ENCODE results near the gene ANO2.

Gene ANO2

GRCh38 chr12:5916785-5917290 is 28.2 kb downstream of the ANO2 start:
- TF ChIP-seq POLR2A (IDR thresholded peaks at IDR 0.05; ENCODE audit: low read depth, low read length) = no peak
- no peak for DNase-seq (ENCODE audit: insufficient read length, low spot score)
- FAIRE-seq = no peak

DNA sequence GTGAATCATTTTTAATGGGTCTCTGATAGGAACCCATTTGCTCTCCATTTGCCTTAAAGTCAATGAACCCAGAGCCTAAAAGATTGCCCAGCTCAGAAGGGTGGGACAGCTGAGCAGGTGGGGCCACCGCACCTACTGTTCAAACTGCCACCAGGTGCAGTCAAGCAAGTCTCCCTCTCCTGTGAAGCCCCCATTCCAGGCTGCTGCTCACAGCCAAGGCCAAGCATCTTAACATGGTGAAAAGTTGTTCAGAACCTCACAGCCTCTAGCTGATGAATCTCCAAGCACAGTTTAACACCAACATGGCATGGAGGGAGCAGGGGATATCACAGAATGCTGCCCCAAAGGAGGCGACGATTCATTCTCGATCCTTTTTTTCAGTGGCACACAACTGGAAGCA is 29.5 kb downstream of the ANO2 start:
- no peak for TF ChIP-seq POLR2A (IDR thresholded peaks at IDR 0.05; ENCODE audit: low read depth, low read length)
- no peak for DNase-seq (ENCODE audit: insufficient read length, low spot score)
- no peak for FAIRE-seq

DNA sequence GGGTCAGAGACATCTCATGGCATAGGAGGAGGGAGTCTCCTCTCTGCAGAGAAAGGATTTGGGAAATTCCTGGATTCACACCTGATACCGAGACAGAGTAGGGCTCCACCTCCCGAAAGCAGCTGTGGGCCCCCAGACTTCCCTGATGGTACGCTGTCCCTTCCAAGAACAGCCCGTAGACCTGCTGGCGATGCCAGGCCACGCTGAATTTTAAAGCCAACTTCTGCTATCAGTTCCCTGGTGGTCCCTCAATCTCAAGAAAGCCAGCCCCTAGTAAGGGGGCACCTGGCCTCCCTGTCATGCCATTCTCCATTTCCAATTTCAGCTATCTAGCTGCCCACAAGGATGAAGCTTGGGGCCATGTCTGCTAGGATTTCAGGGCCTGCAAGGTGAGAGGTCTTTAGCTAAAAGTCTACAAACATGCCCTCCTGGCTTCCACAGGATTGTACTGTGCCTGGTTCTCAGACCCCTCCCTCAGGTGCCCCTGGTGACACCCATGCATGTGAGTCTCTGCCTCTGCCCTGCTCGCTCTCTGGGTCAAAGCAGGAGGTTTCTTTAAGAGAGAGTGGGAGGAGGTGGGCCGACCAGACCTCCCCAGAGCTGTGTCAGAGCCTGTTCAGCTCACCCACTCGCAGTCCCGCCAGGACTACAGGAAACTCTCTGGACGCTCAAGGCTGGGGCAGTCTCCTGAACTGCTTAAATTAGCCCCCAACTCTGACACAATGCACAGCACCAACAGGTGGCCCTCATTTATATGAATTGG is 30.5 kb downstream of the ANO2 start:
- FAIRE-seq (no peak), DNase-seq (ENCODE audit: insufficient read length, low spot score) (no peak)
- TF ChIP-seq POLR2A (IDR thresholded peaks at IDR 0.05; ENCODE audit: low read depth, low read length) = no peak

GRCh38 chr12:5913387-5913786 is 31.7 kb downstream of the ANO2 start:
- no peak for FAIRE-seq
- DNase-seq (ENCODE audit: insufficient read length, low spot score) = no peak
- TF ChIP-seq POLR2A (IDR thresholded peaks at IDR 0.05; ENCODE audit: low read depth, low read length) = no peak

- TF ChIP-seq POLR2A (IDR thresholded peaks at IDR 0.05; ENCODE audit: low read depth, low read length) = no peak
- no peak for FAIRE-seq
- peak; percentile 42 for DNase-seq (ENCODE audit: insufficient read length, low spot score)
Measured at GRCh38 chr12:5912437-5913334, 32.4 kb downstream of the ANO2 start.

DNA sequence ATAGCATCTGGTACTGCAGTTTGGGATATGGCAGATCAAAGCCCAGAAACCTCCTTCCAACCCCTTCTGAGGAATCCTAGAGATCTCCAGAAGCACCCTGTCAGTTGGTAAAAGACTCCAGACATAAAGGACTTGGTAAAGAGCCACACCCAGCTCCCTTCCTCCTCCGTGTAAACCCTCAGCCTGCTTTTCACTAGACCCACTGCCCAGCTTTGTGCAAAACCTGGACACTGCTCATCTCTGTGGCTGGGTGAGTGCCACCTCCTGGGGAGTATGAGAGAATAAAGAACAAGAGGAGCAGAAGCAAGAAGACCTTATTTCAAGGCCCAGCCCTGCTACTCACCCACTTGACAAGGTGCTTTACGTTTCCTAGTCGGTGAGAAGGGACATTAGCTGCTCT is 33.0 kb downstream of the ANO2 start:
- DNase-seq (ENCODE audit: insufficient read length, low spot score) (no peak), FAIRE-seq (no peak)

DNA sequence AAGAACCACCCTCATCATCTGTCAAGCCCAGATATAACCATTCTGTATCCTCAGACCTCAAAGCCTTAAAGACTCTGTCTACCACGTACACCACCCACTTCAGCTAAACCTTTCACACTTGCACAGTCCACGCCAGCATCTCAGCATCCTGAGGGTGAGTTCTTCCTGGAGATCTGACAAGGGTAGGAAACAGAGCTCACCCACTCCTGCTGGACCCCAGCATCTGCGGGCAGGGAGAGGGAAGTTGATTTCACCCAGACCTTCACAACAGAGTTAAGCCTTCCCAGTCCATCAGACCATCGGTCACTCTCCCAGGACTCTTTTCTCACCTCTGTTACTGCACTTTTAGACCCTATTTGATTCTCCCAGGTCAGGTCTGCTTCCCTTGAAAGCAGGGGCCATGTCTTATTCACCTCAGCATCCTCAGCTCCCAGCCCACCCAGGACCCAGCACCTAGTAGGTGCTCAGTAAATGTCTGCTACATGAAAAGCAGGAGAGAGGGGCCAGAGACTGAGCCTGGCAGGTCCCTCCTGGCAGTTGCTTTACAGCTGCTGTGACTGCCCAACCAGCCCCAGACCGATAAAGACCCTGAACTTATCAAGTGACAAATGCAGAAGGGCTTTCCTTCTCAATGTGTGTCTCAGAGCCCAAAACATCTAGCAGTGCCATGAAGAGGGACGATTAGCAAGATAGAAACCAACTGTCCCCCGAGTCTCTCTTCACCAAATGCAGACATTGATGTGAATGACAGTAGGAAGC is 34.1 kb downstream of the ANO2 start:
- FAIRE-seq = no peak
- TF ChIP-seq POLR2A (IDR thresholded peaks at IDR 0.05; ENCODE audit: low read depth, low read length) = no peak
- DNase-seq (ENCODE audit: insufficient read length, low spot score) = no peak

More for the DNA sequence above, 33.0 kb downstream of the ANO2 start:
- no peak for TF ChIP-seq POLR2A (IDR thresholded peaks at IDR 0.05; ENCODE audit: low read depth, low read length)

GRCh38 chr12:5909560-5909959 is 35.5 kb downstream of the ANO2 start:
- FAIRE-seq (no peak), DNase-seq (ENCODE audit: insufficient read length, low spot score) (no peak)

GRCh38 chr12:5908251-5908650 is 36.8 kb downstream of the ANO2 start:
- no peak for DNase-seq (ENCODE audit: insufficient read length, low spot score)
- TF ChIP-seq POLR2A (IDR thresholded peaks at IDR 0.05; ENCODE audit: low read depth, low read length) = no peak
- FAIRE-seq = no peak

More at GRCh38 chr12:5909560-5909959, 35.5 kb downstream of the ANO2 start:
- TF ChIP-seq POLR2A (IDR thresholded peaks at IDR 0.05; ENCODE audit: low read depth, low read length) = no peak

- FAIRE-seq (no peak), DNase-seq (ENCODE audit: insufficient read length, low spot score) (no peak)
- TF ChIP-seq POLR2A (IDR thresholded peaks at IDR 0.05; ENCODE audit: low read depth, low read length) = no peak
Measured at GRCh38 chr12:5907807-5908206, 37.3 kb downstream of the ANO2 start.

DNA sequence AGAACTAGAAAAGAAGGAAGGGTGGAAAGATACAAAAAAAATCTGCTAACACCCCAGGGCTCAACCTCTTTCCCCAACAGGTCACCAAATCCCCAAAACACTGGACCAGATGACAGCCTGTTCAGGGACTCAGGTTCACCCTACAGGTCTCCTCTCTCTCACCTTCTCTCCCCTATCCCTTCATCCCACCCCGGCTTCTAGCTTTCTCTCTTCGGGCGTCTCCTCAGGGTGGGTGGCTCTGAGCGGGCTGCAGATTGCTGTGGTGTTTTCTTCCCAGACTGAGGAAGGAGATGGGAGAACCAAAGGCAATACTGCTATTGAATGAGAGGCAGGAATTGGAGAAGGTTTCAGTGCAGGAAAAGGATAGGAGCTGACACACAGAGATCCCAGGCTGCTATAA is 39.3 kb downstream of the ANO2 start:
- FAIRE-seq (no peak), DNase-seq (ENCODE audit: insufficient read length, low spot score) (no peak)
- TF ChIP-seq POLR2A (IDR thresholded peaks at IDR 0.05; ENCODE audit: low read depth, low read length) = no peak

DNA sequence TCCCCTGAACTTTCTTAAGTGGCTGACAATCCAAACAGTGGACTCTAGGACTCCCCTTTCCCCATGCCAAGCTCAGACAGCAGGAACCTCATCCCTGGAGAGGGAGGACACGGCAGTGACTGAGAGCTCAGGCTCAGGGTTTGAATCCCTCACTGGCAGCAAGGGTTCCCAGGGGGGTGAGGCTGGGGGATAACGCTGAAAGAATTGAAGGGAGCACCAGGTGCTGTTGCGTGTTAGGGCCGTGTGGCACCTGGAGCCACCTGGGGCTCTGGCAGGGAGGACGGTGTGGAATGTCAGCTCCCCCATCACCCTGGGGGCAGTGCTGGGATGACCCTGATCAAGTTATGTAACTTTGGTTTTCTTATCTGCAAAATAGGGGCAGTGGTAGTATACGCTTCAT is 40.1 kb downstream of the ANO2 start:
- no peak for FAIRE-seq

GRCh38 chr12:5904441-5904840 is 40.6 kb downstream of the ANO2 start:
- TF ChIP-seq POLR2A (IDR thresholded peaks at IDR 0.05; ENCODE audit: low read depth, low read length) = no peak
- FAIRE-seq = no peak
- DNase-seq (ENCODE audit: insufficient read length, low spot score) = no peak

More for the DNA sequence above, 40.1 kb downstream of the ANO2 start:
- no peak for DNase-seq (ENCODE audit: insufficient read length, low spot score)
- no peak for TF ChIP-seq POLR2A (IDR thresholded peaks at IDR 0.05; ENCODE audit: low read depth, low read length)

DNA sequence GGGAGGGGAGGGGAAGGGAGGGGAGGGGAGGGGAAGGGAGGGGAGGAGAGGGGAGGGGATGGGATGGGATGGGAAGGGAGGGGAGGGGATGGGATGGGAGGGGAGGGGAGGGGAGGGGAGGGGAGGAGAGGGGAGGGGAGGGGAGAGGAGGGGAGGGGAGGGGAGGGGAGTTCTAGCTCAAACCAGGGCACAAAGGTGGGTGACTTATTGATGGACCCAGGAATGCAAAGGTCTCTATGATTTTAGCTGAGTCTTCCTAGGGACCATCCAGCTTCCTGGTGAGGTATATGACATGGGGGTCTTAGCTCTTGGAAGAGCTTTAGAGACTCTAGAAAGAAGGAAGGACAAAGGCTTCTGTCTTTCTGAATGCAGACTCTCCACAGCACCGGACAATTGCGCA is 42.3 kb downstream of the ANO2 start:
- TF ChIP-seq POLR2A (IDR thresholded peaks at IDR 0.05; ENCODE audit: low read depth, low read length) = no peak
- DNase-seq (ENCODE audit: insufficient read length, low spot score) (no peak), FAIRE-seq (no peak)
